Activated CD4-positive, alpha-beta memory T cell treated with anti-CD3 and anti-CD28 coated beads, Interleukin-2, amount 10 ng/mL, durations not matched to agents 7 days and 5 days (primary cell): ENCODE measurements around the gene SND1. TPM values are rescaled to one million over a fixed set of nuclear protein-coding genes. Genes with fewer than 3 reads are reported as not detected.
A peak's percentile ranks its signal among the peaks of the same experiment; 100 is the strongest.

ENCODE experiments used
- CTCF ChIA-PET: fragments of 350-600 bp; sonication (Branson Sonifier 250); formaldehyde crosslinking; loops from one replicate; lab custom pipeline; 2021; ENCODE audit warnings: antibody characterized with exemption, inconsistent platforms; lab: Charles Lee
- POLR2A ChIA-PET: fragments of 350-600 bp; sonication (Branson Sonifier 250); formaldehyde crosslinking; loops from one replicate; lab custom pipeline; 2021; ENCODE audit warnings: antibody characterized with exemption; lab: Charles Lee
- DNase-seq: peaks from one replicate; pipeline ENCODE4 v3.0.0-alpha.2; 2020
- H3K27ac Mint-ChIP-seq: one replicate; pipeline ENCODE4 v1.8.0; 2021; ENCODE audit warnings: mild to moderate bottlenecking, mixed read lengths
- H3K27me3 Mint-ChIP-seq: one replicate; pipeline ENCODE4 v1.8.0; 2021; ENCODE audit warnings: mixed read lengths
- H3K36me3 Mint-ChIP-seq: one replicate; pipeline ENCODE4 v1.8.0; 2021; ENCODE audit warnings: low read depth, mixed read lengths
- H3K4me1 Mint-ChIP-seq: one replicate; pipeline ENCODE4 v1.8.0; 2021; ENCODE audit warnings: mixed read lengths
- H3K4me3 Mint-ChIP-seq: one replicate; pipeline ENCODE4 v1.8.0; 2021; ENCODE audit warnings: mild to moderate bottlenecking, mixed read lengths
- H3K9me3 Mint-ChIP-seq: one replicate; pipeline ENCODE4 v1.8.0; 2021; ENCODE audit warnings: mixed read lengths
- total RNA-seq, 2 experiments: library from RNA; stranded (reverse); gene quantifications; one replicate each; pipeline ENCODE4 v1.2.3, GENCODE V29; 2021

Gene SND1
- total RNA-seq, 2 experiments from 2014 or later, result 171 to 175 TPM

DNA sequence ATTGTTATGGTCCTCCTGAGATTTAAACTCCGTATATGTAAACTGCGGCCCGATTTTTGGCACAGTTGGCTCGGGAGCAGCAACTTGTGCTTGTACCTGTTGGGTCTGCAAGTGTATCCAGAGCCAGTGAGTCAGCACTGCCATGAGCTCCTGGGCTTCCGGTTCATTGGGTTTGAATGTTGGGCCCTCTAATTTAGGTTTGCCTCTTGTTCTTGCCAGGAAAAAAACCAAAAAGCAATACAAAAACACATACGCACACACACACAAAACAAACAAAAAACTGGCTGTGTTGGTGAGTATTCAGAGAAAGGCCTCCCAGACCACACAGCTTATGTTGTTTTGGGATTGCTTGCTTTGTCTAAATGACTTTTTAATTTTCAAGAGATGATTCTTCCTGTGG is 26.3 kb downstream of the SND1 start:
- CTCF ChIA-PET, result interaction anchor here (1.0 kb wide), 1 partner anchor 24 kb away, joined by 3 read pairs; no protein-coding TSS in a partner anchor
- DNase-seq, result no peak
- peaks cover 78% of the 10 kb centered on the region for H3K36me3 Mint-ChIP-seq
- no peak overlapping the region for H3K27ac Mint-ChIP-seq
- peaks cover 33% of the 10 kb centered on the region for H3K4me1 Mint-ChIP-seq
- peaks cover 9% of the 10 kb centered on the region for H3K9me3 Mint-ChIP-seq
- POLR2A ChIA-PET, result interaction anchor here (1.0 kb wide), 1 partner anchor 24 kb away, joined by 3 read pairs; no protein-coding TSS in a partner anchor
- no peak overlapping the region for H3K4me3 Mint-ChIP-seq
- H3K27me3 Mint-ChIP-seq, result no peaks in the 10 kb centered on the region

DNA sequence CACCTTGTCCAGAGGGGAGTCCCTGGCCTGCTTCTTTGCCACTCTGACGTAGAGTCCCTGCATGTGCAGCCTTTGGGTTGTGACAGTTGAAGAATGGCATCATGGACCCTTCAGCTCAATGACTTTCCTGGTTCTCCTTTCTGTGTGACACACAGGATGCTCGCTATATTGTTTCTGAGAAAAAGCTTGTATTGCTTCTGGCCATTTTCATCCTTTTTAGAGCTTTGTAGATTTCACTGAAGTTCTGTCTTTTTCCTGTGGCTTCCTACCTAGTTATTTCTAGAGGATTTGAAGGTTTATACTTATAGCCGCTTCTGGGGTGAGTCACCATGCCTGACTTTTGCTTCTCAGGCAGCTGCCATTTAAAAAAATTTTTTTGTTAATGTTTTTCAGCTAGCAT is 27.0 kb downstream of the SND1 start:
- H3K27me3 Mint-ChIP-seq, result no peaks in the 10 kb centered on the region
- POLR2A ChIA-PET, result interaction anchor here (1.0 kb wide), 1 partner anchor 24 kb away, joined by 3 read pairs; no protein-coding TSS in a partner anchor
- DNase-seq, result no peak

DNA sequence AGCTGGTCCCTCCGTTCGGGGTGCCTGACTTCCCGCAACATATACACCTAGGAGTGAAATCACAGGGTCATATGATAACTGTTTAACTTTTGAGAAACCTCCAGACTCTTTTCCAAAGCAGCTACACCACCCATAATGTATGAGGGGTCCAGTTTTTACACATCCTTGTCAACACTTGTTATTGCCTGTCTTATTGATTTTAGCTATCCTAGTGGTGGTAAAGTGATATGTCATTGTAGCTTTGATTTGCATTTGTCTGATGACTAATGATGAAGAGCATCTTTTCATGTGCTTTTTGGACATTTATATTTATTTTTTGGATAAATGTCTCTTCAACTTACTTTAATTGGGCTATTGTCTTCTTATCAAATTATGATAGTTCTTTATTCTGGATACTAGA is 29.0 kb downstream of the SND1 start:
- no peak overlapping the region for H3K27ac Mint-ChIP-seq
- H3K9me3 Mint-ChIP-seq, result peaks cover 9% of the 10 kb centered on the region
- H3K4me1 Mint-ChIP-seq, result peaks cover 43% of the 10 kb centered on the region
- ChIA-PET POLR2A (no interaction called here), CTCF (no interaction called here)
- H3K27me3 Mint-ChIP-seq, result no peaks in the 10 kb centered on the region
- H3K4me3 Mint-ChIP-seq, result no peak overlapping the region
- H3K36me3 Mint-ChIP-seq, result peaks cover 72% of the 10 kb centered on the region
- no peak for DNase-seq

More for the DNA sequence above, 27.0 kb downstream of the SND1 start:
- CTCF ChIA-PET, result no interaction called here
- Mint-ChIP-seq H3K9me3 (peaks cover 9% of the 10 kb centered on the region), H3K4me3 (no peak overlapping the region), H3K36me3 (peaks cover 74% of the 10 kb centered on the region), H3K27ac (peak overlapping the region; percentile 60), H3K4me1 (peaks cover 35% of the 10 kb centered on the region)

DNA sequence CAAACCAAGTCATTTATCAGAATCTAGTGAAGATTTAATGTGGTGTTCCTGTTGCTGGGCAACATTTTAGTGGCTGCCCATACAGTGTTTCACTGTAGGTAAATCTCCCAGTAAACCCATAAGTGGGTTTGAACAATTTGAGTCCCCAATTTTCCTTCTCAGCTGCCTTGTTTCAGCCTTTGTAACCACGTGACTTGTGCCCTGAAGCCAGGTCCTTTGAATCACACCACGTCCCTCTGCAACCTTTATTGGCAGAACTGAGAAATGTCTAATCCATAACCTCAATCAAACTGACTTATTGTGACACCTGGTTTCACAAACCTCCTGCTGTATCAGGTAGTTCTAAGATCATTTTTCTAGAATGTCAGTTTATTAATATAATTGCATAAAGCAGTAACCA is 30.1 kb downstream of the SND1 start:
- Mint-ChIP-seq H3K36me3 (peaks cover 72% of the 10 kb centered on the region), H3K27me3 (no peaks in the 10 kb centered on the region), H3K4me1 (peaks cover 43% of the 10 kb centered on the region), H3K4me3 (no peak overlapping the region), H3K9me3 (peaks cover 9% of the 10 kb centered on the region), H3K27ac (no peak overlapping the region)
- POLR2A ChIA-PET, result no interaction called here
- CTCF ChIA-PET, result no interaction called here
- DNase-seq, result no peak

DNA sequence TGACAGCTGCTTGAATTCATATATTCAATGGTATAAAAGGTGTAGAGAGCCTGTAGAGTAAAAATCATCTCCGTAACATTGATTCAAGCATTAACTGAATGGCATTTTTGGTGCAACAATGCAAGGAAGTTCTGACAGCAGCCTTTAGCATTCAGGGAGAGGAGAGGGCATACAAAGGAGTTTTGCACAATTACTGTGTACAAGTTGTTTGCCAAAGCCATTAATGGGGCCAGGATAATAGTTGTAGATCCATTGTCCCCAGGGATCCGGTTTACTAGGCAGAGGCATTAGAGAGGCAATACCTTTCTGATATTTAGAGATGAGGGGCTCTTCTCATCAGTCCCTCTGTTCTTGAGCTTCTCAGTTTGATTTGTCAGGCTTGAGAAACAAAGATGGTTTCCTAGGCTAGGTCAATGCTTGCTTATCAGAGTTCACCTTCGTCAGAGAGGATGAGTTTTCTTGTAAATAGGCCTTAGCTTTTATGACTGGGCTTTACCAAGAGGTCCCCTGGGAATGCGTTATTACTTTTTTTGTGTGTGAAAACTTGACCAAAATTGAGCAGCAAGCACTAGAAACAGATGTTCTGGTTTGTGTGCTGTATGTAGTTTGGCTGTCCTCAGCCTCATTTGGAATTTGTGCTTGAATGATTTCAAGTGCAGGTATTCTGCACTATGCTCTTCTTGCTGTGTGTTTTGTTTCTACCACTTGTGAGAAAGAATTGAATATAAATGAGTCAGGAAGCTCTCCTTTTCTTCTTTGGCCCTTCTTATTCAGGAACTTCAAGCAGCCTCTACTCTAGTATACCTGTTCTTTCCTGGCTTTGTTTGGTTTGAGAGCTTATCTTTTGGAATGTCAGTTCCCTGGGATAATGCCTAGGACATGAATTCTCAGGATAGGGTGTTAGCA is 32.0 kb downstream of the SND1 start:
- Mint-ChIP-seq H3K27me3 (no peaks in the 10 kb centered on the region), H3K36me3 (peaks cover 62% of the 10 kb centered on the region), H3K9me3 (peaks cover 9% of the 10 kb centered on the region), H3K4me3 (no peak overlapping the region), H3K4me1 (peaks cover 27% of the 10 kb centered on the region), H3K27ac (no peak overlapping the region)
- DNase-seq, result no peak
- ChIA-PET POLR2A (no interaction called here), CTCF (no interaction called here)

DNA sequence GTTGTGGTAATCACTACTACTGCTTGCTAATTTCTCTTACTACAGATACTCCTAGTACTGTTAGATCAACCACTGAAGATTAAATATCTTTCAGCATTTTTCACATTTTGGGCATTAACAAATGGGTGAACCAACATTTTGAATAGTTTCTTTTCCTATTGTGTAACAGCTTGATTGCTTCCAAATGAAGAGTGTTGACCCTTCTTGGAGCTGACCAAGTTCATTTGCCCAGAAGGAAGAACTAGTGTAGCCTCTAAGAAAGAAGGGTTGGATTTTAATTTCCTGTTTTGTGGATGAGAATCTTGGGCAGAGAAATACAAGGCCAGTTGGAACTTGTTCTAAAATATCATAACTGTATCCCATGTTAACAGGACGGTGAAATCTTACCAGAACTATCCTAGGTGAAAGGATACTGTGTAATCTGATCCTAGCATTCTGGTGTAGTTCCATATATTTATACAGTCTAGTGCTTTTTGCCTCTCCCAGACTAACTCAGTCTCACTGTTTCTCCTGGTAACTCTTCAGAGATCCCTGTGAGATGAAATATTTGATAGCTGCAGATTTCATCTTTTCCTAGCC is 37.3 kb downstream of the SND1 start:
- Mint-ChIP-seq H3K9me3 (no peaks in the 10 kb centered on the region), H3K4me3 (no peak overlapping the region), H3K27ac (no peak overlapping the region), H3K36me3 (peaks cover 57% of the 10 kb centered on the region), H3K27me3 (no peaks in the 10 kb centered on the region), H3K4me1 (peaks cover 9% of the 10 kb centered on the region)
- DNase-seq, result no peak
- ChIA-PET POLR2A (no interaction called here), CTCF (no interaction called here)

DNA sequence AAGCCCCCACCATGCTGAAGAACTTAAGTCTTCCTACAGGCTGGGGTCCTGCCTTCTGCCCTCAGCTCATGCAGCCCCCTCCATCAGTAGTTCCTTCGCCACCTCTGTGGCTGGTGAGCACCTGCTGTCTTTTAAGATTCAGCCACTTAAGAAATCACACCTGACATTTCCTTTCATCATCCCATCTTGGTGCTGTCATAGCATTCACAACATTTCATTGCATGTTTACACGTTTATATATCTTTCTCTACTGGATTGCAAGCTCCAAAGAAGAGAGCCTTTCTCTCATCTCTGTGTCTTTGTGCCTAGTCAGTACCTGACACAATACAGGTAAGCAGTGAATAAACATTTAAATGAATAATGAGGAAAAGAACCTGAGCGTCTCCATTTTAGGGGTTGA is 38.3 kb downstream of the SND1 start:
- no peaks in the 10 kb centered on the region for H3K27me3 Mint-ChIP-seq
- DNase-seq, result no peak
- no peaks in the 10 kb centered on the region for H3K9me3 Mint-ChIP-seq
- no peak overlapping the region for H3K4me3 Mint-ChIP-seq
- ChIA-PET CTCF (no interaction called here), POLR2A (no interaction called here)
- H3K36me3 Mint-ChIP-seq, result peaks cover 67% of the 10 kb centered on the region
- H3K4me1 Mint-ChIP-seq, result peaks cover 5% of the 10 kb centered on the region
- H3K27ac Mint-ChIP-seq, result no peak overlapping the region

DNA sequence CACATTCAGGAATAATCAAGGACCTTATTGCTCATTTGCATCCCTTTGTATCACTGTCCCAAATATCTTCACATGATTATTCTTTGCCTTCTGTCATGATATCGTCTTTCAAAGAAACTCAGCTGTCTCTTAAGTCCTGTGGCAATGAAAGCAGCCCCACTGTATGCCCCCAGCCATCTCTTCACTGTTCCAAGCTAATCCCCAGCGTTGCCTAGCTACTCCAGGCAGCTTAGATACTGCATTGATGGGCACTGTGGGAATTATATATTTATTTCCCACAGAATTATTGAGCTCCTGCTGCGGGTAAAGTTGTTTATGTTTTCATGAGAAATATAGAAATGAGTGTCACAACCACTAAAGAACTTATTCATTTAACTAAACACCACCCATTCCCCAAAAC is 38.8 kb downstream of the SND1 start:
- CTCF ChIA-PET, result no interaction called here
- Mint-ChIP-seq H3K27me3 (no peaks in the 10 kb centered on the region), H3K4me1 (peaks cover 2% of the 10 kb centered on the region), H3K36me3 (peaks cover 67% of the 10 kb centered on the region), H3K4me3 (no peak overlapping the region), H3K27ac (no peak overlapping the region), H3K9me3 (no peaks in the 10 kb centered on the region)
- POLR2A ChIA-PET, result no interaction called here
- no peak for DNase-seq

DNA sequence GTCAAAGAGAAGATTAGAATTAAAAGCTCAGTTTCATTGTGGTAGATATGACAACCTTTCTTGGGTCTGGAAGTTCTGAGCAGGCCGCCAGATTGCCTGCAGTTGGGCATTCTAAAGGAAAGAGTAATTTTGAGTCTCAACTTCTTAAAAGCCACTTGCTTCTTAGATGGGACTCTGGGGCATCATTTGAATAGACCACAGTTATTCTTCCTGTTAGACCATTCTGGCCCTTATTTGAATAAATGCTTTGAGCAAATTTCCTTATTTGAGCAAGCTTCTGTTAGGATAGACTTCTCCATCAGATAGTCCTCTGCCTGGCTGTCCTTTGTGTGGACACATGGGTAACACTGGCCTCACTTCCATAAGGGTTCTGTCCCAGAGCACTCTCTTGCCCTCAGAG is 40.2 kb downstream of the SND1 start:
- POLR2A ChIA-PET, result no interaction called here
- CTCF ChIA-PET, result interaction anchor here (1.1 kb wide), 1 partner anchor 37 kb away, joined by 3 read pairs; no protein-coding TSS in a partner anchor

DNA sequence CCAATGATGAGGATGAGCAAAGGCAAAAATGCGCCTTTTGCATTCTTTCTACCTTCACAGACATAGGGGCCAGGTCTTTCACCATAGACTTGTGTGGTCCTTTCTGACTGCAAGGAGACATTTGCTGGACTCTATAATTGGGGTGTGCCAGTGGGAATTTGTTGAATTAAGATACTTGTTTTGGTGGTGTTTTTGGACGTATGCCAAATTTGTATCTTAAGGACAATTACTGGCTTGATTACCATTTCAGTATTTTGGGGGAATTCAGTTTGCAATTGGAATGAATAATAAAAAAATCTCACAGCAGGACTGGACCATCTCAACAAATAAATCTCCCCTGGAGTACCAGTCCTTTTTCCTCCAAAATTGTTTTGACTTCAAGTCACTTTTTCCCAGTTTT is 47.9 kb downstream of the SND1 start:
- Mint-ChIP-seq H3K27ac (no peak overlapping the region), H3K4me3 (no peak overlapping the region), H3K27me3 (no peaks in the 10 kb centered on the region), H3K4me1 (no peaks in the 10 kb centered on the region), H3K36me3 (peaks cover 75% of the 10 kb centered on the region), H3K9me3 (no peaks in the 10 kb centered on the region)
- no peak for DNase-seq
- ChIA-PET CTCF (interaction anchor here (3.2 kb wide), 1 partner anchor 9 kb away, joined by 9 read pairs; no protein-coding TSS in a partner anchor), POLR2A (no interaction called here)

More for the DNA sequence above, 40.2 kb downstream of the SND1 start:
- no peaks in the 10 kb centered on the region for H3K27me3 Mint-ChIP-seq
- H3K27ac Mint-ChIP-seq, result no peak overlapping the region
- no peaks in the 10 kb centered on the region for H3K9me3 Mint-ChIP-seq
- no peak overlapping the region for H3K4me3 Mint-ChIP-seq
- DNase-seq, result no peak
- H3K36me3 Mint-ChIP-seq, result peaks cover 61% of the 10 kb centered on the region
- H3K4me1 Mint-ChIP-seq, result peaks cover 2% of the 10 kb centered on the region

DNA sequence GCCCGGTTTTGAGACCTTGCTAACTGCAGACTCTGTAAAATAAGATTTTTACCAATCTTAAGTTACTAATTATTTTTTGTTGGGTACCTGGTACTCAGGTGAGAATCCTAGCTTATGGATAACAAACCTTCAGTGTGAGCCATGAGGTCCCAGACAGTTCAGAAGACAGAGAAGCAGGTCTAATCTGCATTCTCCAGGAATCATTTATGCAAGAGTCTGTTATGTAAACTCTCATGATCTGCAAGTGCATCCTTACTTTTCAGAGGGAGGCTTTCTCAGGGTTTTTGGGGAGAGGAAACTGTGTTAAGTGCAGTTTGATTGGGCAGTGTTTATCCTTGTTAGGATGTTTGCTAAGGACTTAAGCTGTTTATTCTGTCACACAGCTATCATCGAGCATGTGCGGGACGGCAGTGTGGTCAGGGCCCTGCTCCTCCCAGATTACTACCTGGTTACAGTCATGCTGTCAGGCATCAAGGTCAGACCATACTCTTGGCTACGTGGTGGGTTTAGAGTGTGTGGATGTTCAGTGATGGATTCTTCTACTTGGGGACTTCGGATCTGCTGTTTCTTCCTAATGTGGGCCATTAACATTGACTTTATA is 50.2 kb downstream of the SND1 start:
- Mint-ChIP-seq H3K9me3 (no peaks in the 10 kb centered on the region), H3K27ac (no peak overlapping the region), H3K27me3 (no peaks in the 10 kb centered on the region), H3K36me3 (peaks cover 75% of the 10 kb centered on the region), H3K4me3 (no peak overlapping the region), H3K4me1 (no peaks in the 10 kb centered on the region)
- ChIA-PET CTCF (no interaction called here), POLR2A (no interaction called here)
- no peak for DNase-seq

DNA sequence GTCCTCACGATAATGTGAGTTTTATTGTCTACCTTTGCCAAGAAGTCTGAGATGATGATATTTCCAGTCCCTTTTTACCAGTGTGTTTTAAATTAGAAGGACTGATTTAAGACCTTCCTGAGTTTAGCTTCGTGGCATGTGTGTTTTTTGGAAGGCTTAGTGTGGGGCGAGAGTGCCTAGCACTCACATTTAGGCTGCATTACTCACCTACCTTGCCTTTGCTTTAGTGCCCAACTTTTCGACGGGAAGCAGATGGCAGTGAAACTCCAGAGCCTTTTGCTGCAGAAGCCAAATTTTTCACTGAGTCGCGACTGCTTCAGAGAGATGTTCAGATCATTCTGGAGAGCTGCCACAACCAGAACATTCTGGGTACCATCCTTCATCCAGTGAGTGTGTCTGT is 50.9 kb downstream of the SND1 start:
- no peaks in the 10 kb centered on the region for H3K9me3 Mint-ChIP-seq
- H3K4me1 Mint-ChIP-seq, result peaks cover 2% of the 10 kb centered on the region
- no peak for DNase-seq
- H3K4me3 Mint-ChIP-seq, result no peak overlapping the region
- no peaks in the 10 kb centered on the region for H3K27me3 Mint-ChIP-seq
- ChIA-PET POLR2A (no interaction called here), CTCF (no interaction called here)
- H3K27ac Mint-ChIP-seq, result no peak overlapping the region
- H3K36me3 Mint-ChIP-seq, result peaks cover 74% of the 10 kb centered on the region

DNA sequence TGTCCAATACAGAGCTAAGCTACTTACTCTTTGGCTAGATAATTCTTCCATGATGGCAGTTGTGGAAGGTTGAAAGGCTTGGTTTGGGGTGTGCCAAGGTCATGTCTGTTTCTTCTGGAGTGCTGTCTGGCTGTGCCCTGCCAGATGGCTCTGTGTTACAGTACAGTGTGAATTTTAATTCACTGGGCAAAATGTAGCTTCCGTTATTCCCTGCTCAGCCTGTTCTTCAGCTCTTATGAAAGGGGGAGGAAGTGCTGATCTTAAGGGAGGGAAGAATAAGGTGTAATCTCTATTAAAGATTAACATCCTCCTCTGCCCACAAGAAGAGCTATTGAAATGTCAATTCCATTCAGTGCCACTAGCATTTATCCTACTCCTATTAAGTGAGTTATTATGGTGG is 52.2 kb downstream of the SND1 start:
- H3K4me3 Mint-ChIP-seq, result no peak overlapping the region
- peaks cover 71% of the 10 kb centered on the region for H3K36me3 Mint-ChIP-seq
- no peaks in the 10 kb centered on the region for H3K9me3 Mint-ChIP-seq
- DNase-seq, result no peak
- H3K4me1 Mint-ChIP-seq, result peaks cover 2% of the 10 kb centered on the region
- H3K27ac Mint-ChIP-seq, result no peak overlapping the region
- ChIA-PET POLR2A (no interaction called here), CTCF (interaction anchor here (0.7 to 1.7 kb wide), 3 partner anchors 9 to 504 kb away, joined by 3 to 5 read pairs (median 3); no protein-coding TSS in a partner anchor)
- H3K27me3 Mint-ChIP-seq, result no peaks in the 10 kb centered on the region
